HG03066 (cell line): ENCODE data around the gene DAGLA.
"Not testable (repeated sequence)": the region's sequence is repeated elsewhere in the genome, so short reads cannot be mapped to it uniquely, and the experiment has no call there.

Experiments
- ATAC-seq: cut with Tn5 transposase; IDR thresholded peaks from one replicate; pipeline ENCODE4 v1.9.1; 2021; ENCODE audit warnings: low read depth; ENCODE audit not compliant: unreplicated experiment

DAGLA gene

DNA sequence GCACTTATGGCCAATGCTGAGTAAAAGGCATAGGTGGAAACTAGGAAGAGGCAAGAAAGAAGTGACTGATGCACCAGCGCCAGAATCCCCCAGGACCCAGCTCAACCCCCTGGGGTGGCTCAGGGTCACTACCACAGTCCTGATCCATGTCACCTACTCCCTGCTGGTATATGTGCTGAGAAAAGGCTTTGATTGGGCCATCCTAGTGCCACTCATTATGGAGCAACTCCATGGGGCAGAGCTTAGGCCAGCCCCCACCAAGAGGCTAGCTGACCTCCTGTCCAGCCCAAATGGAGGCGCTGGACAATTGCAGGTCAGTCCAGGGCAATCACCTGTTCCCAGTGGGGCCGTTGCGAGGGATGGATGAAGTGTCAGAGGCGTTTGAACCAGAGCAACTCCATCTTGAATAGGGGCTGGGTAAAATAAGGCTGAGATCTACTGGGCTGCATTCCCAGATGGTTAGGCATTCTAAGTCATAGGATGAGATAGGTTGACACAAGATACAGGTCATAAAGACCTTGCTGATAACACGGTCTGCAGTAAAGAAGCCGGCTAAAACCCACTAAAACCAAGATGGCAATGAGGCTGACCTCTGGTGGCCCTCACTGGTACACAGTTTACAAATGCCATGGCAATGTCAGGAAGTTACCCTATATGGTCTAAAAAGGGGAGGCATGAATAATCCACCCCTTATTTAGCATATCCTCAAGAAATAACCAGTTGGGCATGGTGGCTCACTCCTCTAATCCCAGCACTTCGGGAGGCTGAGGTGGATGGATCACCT, 20.6 kb upstream of the DAGLA start:
- no peak for ATAC-seq

DNA sequence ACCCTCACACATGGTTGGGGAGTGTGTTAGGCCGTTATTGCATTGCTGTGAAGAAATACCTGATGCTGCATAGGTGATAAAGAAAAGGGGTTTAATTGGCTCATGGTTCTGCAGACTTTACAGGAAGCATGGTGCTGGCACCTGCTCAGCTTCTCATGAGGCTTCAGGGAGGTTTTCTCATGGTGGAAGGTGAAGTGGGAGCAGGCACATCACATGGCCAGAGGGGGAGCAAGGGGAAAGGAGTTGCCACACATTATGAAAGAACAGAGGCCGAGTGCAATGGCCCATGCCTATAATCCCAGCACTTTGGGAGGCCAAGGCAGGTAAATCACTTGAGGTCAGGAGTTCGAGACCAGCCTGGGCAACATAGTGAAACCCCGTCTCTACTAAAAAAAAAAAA, 19.2 kb upstream of the DAGLA start:
- ATAC-seq: not testable (repeated sequence)

DNA sequence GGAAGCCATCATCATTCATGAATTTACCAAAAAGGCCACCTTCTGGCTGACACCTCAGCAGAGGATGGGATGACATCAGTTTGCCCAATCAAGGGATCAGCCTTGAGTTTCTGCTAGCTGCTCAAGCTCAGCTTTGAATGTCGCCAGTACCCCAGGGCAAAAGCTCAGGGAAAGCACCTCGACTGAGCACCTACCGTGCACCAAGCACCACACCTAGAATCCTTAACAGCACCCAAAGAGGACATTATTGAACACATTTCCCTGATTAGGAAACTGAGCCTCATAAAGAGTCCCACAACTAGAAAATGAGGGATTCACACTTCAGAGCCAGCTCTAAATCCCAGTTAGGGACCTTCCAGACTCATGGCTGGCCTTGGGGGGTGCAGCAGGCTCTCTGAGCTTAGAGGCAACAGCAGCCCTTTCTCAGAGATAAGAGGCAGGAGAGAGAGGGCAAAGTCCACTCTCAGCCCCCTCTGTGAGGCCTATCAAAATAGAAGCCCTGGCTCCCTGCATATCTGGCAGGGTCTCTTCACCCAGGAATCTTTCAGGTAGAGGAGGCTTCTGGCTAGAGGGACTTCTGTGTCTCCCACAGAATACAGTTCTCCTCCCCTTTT, 13.4 kb upstream of the DAGLA start:
- ATAC-seq: no peak

DNA sequence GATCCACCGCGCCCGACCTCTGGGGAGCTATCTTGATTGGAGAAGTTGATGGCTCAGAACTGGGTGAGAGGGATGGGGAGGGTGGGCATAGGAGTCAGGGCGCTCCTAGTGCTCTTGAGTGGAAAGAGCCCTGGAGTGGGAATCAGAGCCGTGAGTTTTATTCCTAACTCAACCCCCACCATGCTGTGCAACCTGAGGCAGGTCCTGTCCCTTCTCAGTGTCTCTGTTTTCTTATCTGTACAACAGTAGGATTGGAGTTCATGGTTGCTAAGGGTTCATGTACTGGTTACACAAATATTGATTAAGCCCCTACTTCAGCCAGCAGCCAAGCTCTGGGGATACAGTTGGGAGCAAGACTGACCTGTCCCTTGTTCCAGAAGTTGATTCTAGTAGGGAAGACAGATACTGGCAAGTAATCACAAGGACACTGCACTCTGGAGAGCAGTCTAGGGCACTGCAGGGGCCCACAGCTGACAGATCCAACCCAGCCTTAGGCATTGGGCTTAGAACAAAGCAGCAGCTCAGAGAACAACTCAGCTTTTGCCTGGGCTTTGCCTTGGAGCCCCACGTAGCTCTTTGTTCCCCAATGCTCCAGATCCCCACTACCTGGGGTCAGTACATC, 12.4 kb upstream of the DAGLA start:
- no peak for ATAC-seq

DNA sequence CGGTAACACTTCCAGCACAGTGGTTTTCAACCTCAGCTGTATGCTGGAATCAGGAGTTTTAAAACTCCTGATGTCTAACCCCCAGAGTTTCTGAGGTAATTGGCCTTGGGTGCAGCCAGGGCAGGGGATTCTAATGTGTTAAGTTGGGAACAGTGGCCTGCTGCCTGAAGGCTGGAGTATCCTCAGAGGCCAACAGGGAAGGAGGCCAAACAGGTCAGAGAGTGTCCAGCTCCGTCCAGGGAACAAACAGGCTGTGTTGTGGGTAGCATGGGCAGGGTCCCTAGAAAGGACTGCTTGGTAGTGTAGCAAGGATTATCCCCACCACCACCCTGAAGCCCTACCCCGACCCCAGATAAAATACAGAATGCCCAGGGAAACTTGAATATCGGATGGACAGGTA, 10.8 kb upstream of the DAGLA start:
- no peak for ATAC-seq

DNA sequence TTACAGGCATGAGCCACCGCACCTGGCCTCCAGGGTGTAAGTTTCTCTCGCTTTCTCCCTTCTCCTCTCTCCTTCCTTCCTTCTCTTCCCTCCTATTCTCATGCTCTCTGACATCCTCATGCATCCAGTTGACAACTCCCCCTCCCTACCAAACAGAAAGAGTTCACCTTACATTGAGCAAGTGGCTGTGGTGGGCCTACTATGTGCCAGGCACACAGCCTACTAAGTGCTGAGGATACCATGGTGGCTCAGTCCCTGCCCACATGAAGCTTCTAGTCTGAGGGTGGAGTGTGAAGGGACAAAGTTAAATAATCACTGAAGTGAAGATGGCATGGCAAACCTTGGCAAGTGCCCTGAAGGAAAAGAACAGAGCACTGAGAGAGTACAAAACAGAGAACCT, 9.6 kb upstream of the DAGLA start:
- no peak for ATAC-seq

DNA sequence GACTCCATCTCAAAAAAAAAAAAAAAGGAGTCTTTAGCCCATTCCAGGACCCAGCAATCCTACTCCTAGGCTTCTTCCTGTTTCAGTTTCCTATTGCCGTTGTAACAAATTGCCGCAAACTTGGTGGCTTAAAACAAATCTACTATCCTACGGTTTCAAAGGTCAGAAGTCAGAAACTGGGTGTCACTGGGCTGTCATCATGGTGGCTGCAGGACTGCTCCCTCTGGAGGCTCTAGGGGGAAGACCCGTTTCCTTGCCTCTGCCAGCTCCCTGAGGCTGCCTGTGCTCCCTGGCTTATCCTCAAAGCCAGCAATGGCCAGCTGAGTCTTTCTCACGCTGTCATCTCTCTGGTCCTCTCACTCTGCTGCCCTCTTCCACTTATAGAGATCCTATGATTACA, 8.7 kb upstream of the DAGLA start:
- ATAC-seq: no peak

DNA sequence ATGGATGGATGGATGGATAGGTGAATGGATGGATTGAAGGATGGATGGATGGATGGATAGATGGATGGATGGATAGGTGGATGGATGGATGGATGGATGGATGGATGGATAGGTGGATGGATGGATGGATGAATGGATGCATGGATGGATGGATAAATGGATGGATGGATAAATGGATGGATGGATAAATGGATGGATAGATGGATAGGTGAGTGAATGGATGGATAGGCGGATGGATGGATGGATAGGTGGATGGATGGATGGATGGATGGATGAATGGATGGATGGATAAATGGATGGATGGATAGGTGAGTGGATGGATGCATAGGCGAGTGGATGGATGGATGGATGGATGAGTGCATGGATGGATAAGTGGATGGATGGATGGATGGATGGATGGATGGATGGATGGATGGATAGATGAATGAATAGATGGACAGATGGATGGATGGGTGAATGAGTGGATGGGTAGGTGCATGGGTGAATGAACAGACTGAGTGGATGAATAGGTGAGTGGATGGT, 6.2 kb upstream of the DAGLA start:
- ATAC-seq: not testable (repeated sequence)

DNA sequence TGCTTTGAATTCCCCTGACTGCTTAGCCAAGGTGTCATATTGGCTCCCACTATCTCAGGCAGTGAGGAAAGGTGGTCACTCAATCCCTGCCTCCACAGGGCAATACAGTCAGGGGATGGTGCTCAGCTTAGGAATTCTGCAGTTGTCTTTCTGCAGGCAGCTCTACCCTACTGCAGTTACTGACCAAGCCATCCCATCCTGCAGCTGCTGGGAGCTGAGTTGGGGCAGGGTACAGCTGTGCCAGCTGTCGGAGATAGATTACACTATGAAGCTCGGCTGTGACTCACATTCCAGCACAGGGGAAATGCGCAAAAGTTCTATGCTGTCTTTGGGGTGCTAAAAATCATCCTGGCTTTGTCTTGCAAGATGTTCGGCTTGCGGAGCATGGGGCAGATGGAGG, 4.4 kb upstream of the DAGLA start:
- ATAC-seq: no peak

DNA sequence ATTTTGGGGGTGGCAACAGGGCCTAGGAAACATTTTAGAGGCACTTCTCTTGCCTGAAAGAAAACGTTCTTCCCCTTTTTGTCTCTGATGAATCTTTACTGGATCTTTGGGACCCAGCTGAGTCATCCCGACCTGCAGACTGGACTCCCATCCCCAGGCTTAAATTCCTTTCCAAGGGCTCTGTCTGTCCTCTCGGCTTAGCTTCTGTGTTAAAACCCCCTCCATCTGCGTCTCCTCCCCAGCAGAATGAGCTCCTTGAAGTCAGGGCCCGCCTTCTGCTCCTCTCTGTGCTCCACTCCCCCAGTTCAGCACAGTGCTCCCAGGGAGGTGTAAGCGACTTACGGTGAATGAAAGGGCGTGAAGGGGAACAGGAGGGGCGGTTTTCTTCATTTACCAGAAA, 895 bp upstream of the DAGLA start:
- ATAC-seq: no peak

DNA sequence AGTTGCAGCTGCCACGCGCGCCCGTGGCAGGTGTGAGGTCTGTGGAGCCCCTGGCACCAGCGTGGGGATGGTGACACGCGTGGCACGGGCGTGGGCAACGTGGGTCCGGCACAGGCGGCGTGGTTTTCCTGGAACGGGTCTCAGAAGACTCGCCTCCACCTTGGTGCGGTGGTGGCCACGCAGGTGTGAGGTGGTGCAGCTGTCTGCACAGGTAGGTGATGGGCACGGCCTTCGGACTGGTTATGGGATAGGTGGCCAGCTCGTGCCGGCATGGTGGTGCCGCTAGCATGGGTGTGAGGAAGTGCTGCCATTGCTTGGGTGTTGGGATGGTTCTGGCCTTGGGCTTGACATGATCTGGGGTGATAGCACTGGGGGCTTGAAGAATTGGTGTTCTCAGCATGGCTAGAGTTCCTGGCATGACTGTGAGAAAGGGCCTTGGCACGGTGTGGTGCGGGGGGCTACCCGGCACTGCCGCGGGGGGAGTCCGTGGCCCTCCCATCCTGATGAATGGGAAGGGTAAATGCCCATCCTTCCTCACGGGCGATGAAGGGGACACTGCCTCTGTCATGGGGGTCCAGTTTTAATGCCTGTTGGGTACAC, 531 bp downstream of the DAGLA start:
- no peak for ATAC-seq

DNA sequence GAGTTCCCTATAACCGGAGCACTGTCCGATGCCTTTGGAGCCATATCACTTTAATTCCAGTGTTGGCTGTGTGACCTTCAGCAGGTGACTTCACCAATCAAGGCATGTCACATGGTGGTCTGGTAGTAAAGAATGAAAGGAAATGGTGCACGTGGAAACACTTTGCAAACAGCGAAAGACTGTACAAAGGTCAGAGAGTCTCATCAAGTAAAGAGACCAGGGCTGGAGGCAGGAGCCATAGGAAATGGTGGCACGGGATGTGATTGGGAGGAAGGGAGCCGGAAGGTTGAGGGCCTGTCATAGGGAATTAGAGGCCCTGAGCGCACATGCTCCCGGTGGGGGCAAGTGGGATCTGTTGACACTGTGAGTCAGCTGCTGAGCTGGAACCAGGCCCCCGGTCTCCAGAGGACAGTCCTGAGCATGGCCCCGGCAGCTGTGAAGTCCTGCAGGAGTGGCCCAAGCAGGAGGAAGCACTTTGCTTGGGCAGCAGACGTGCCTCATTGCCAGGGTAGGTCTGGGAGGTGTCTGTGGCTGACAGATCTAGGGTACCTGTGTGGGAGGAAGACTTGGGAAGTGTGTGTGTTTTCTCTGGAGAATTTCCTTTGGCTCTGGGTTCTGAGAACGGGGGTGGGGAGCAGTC, 2.0 kb downstream of the DAGLA start:
- ATAC-seq: no peak

DNA sequence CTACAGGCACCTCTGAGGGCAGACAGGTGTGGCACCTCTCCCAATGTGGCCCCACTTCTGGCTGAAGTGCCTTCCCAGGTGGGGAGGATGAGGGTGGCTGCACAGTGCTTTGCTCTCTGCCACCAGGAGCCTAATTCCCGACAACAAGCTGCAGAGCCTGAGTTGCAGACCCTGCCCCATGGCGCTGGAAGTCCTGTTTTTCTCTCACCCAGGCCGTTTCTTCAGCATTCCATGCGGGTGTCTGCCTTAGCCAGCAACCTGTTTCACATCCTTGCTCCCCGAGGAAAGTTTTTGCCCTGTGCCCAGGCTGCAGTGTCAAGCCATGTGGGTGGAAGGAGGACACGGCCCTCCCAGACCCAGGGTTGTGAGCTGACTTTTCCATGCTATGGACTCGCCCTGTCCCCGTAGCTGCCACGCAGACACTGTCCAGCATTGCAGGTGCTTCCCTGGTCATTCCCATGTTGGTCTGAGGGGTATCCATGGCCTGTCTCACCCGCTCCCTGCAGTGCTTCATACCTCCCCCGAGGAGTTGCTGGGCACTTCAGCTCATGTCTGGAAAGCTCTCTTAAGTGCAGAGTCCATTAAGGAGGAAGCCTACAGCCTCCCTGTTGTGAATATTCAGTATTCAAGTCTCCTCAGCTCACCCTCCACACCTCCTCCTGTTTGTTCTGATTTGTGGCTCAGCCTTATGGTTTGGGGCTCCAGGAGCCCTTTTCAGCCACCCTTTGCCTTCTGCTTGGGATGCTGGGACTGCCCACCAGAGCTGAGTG, 2.9 kb downstream of the DAGLA start:
- no peak for ATAC-seq

DNA sequence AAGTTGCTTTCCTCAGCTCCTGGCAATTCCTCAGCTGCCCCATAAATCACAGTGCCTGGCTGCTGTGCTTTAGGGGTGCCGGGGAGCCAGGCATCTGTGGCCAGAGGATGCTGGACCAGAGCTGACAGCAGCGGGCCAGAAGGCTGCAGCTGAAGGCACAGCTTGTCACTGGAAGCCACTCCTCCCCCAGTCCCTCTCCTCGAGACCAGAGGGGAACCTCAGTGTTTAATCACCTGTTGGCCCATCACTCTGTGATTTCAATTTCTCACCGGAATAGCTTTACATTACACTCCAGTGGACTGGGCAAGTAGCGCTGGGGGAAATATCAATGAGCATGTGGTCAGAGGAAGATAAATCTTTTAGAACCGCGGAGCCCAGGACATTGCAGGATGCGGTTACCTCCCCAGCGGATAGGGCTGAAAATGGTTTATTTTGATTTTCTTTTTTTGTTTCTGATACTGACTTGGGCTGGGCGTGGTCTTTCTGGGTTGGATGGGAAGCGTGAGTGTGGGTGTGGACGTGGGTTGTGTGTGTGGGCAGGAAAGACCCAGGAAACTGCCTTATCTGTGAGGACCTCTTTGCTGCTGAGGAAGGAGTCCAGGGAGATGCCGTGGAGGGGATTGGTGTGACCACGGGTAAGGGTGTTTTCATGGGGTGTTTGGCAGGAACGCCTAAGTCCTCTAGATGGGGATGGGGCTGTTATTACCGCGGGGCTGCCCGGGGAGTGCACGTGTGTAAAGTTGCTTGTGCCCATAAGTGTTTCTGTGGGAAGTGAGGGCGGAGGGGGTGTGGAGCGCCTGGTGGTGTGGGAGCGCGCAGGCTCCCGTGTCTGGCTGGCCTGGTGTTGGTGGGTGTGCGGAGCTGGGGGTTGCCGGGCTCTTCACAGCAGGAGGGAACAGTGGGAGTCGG, 4.0 kb downstream of the DAGLA start:
- no peak for ATAC-seq

DNA sequence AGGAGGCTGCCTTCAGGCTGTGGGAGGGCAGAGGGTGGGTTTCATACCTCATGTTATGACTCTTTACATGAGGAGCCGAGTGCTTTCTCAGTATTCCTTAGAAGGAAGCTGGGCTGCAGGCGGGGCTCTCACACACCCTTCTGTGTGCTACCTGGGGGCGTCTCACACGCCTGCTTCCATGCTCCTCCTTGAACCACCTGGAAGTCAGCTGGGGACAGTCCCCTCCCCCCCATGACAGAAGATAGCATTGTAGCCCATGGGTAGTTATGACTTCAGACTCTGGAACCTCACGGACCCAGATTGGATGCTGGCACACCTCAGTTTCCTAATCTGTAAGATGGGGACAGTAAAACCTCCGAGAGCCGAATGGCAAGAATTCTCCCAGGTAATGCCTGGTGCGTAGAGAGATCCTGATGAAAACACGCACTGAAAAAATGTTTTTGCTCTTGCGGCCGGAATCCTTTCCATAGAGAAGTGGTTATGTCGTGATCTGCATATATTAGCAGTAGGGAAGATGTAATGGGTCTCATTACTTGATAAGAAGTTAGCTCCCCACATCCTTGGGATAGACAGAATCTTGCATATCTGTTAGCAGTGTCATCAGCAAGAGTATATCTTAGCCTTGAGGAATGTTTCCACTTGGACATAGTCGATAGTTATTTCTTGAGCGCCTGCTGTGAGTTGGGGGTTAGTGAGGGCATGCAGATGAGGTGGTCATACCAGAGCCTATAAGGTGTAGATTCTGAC, 4.9 kb downstream of the DAGLA start:
- ATAC-seq: no peak

DNA sequence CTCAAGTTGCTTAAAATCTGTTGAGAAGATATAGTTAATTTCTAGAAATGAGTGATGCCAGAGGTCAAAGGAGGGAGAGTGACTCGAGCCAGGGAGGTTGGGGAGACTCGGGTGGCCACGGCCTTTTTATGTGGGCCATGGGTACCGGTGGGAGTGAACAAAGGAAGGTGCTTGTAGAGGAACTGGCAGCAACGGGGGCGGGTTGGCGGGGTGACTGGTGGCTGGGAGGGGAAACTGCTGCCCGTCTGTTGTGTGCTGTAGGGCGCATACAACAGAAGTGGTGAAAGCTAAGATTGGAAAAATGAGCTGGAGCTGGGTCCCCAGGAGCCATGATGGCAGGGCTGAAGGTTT, 5.4 kb downstream of the DAGLA start:
- ATAC-seq: no peak

DNA sequence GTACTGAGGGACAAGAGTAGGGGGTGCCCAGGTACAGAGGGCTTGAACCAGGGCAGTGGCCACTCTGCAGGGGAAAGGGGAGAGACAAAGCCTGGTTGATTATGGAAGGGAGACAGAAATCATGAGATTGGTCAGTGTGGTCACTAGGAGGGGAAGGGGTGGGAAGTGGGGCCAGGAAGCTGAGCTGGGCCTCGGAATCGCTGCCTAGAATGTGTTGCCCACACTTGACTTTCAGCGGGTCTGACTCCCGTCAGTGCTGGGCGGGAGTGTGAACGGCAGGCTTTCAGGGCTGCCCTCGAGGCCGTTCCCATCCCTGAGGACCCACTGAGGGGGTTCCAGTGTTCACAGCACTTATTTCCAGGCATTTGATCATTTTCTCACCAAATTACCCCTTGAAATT, 5.9 kb downstream of the DAGLA start:
- ATAC-seq: no peak

DNA sequence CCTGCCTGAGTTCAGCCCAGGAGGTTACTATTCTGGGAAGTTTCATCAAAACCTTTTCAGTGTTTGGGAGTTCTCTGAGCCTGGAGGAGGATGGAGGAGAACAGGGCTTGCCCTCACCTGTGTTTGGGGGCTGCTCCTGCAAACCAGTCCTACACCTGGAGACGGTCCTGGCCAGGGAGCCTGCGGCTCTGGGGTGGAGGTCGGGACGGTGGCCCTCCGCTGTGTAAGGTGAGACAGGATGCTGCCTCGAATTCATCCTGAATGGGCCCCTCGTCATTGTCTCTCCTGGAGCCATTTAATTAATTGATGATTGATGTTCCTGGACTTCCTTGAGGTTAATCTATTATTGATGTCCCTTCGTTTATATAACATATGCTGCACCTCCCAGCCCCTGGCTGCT, 6.3 kb downstream of the DAGLA start:
- ATAC-seq: no peak

DNA sequence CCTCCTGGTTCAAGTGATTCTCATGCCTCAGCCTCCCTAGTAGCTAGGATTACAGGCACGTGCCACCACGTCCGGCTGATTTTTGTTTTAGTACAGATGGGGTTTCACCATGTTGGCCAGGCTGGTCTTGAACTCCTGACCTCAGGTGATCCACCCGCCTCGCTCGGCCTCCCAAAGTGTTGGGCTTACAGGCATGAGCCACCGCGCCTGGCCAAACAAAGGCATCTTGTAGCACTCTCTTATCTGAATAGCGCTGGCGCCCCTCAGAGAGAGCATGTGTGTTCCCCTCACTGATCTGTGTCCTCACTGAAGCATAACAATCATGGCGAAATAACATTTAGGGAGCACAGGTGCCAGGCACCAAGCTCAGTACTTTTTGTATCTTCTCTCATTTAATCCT, 7.2 kb downstream of the DAGLA start:
- no peak for ATAC-seq
